OCI-LY1 (cell line): ENCODE measurements around the gene SH3PXD2A.

Experiments
- CTCF ChIP-seq: fragments of 200-600 bp; sonication (generic), shearing (Covaris generic); IDR thresholded peaks from 2 replicates; pipeline ENCODE4 v1.5.1; 2017; ENCODE audit warnings: mild to moderate bottlenecking, antibody characterized with exemption, low read length, moderate library complexity, mixed read lengths
- EZH2 ChIP-seq: fragments of 200-600 bp; sonication (generic), shearing (Covaris generic); IDR thresholded peaks from 2 replicates; pipeline ENCODE4 v1.8.0; 2017; ENCODE audit warnings: borderline replicate concordance, mixed run types, mild to moderate bottlenecking, antibody characterized with exemption, low read length, moderate library complexity, mixed read lengths

DNA sequence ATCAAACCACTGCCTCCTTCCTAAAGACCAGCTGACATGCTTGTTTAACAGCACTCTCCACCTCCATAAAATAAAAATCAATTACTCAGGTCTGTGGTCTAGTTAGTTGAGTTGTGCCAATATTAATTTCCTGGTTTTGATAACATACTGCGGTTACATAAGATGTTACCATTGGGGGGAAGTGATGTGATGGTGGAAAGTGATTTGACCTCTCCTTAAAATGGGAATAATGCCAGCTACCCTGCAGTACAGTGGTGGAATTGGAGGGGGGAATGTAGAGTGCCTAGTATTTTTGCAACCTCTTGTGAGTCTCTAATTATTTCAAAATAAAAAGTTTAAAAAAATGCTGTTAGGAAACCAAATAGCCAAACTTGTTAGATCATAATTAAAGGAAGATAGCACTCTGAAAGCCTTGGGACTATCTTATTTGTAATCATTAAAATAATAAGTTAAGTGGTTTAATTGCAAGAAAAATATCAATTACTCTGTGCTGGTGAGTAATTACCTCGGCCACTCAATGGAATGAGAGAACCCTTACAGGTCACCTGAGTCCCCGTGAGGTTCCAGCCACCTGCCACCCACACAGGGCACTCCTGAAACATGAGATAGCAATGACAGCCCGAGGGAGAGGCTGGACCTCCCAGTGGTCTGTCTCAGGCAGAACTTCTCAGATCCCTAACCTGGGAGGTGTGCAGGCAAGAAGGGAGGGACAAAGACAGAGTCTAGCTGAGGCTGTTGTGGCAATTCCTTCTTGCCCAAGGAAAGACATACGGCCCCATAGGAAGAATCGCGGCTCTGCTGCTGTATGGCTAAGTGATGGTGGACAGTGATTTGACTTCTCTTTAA is 94.1 kb downstream of the SH3PXD2A start:
- TF ChIP-seq CTCF = no peak
- no peak for TF ChIP-seq EZH2
